CD4-positive, alpha-beta T cell (primary cell): ENCODE measurements around the gene ZNF471. TPM values are rescaled to one million over a fixed set of nuclear protein-coding genes. Genes with fewer than 3 reads are reported as not detected.

Experiments
- ATAC-seq: fragments of 200-7000 bp; cut with Tn5 transposase; one replicate; pipeline ENCODE4 v1.10.0; 2022; ENCODE audit warnings: mild to moderate bottlenecking; ENCODE audit not compliant: poor library complexity
- CTCF ChIA-PET: fragments of 350-600 bp; sonication (Branson Sonifier 250); formaldehyde crosslinking; loops from one replicate; lab custom pipeline; 2021; ENCODE audit warnings: antibody characterized with exemption, inconsistent platforms; lab: Charles Lee
- POLR2A ChIA-PET: fragments of 350-600 bp; sonication (Branson Sonifier 250); formaldehyde crosslinking; loops from one replicate; lab custom pipeline; 2021; ENCODE audit warnings: antibody characterized with exemption, inconsistent platforms; lab: Charles Lee
- DNase-seq, 14 experiments: peaks; one replicate each; pipeline ENCODE4 v3.0.0-alpha.2; 2013 to 2020; ENCODE audit warnings: mixed read lengths in 2 of 14
- H3K27ac ChIP-seq, 2 donors: one replicate each; pipeline versions ENCODE4 v1.5.1 to v1.7.0; 2013; ENCODE audit warnings: low read length in 2 of 2, low read depth in 1 of 2, mild to moderate bottlenecking in 1 of 2
- H3K27me3 ChIP-seq, 2 experiments: 1 replicate in 1 of 2; 2 replicates in 1 of 2; pipeline versions ENCODE4 v1.6.1 to v1.7.0; 2013; ENCODE audit warnings: low read length in 2 of 2, control low read depth in 1 of 2, mild to moderate bottlenecking in 1 of 2, moderate library complexity in 1 of 2; ENCODE audit not compliant: insufficient read depth in 2 of 2, control insufficient read depth in 1 of 2
- H3K36me3 ChIP-seq: one replicate; pipeline ENCODE4 v1.6.1; 2013; ENCODE audit warnings: low read length, control low read depth; ENCODE audit not compliant: insufficient read depth
- H3K4me1 ChIP-seq: one replicate; pipeline ENCODE4 v1.6.1; 2013; ENCODE audit warnings: low read length, control low read depth; ENCODE audit not compliant: insufficient read depth
- H3K4me3 ChIP-seq: one replicate; pipeline ENCODE4 v1.5.1; 2013; ENCODE audit warnings: mild to moderate bottlenecking, low read length, moderate library complexity
- H3K9me3 ChIP-seq, 2 experiments: 1 replicate in 1 of 2; 2 replicates in 1 of 2; pipeline versions ENCODE4 v1.6.1 to v1.7.0; 2013; ENCODE audit warnings: low read length in 2 of 2, mild to moderate bottlenecking in 2 of 2, control low read depth in 1 of 2, moderate library complexity in 1 of 2; ENCODE audit not compliant: control insufficient read depth in 1 of 2, insufficient read depth in 1 of 2
- H3K27ac Mint-ChIP-seq: one replicate; pipeline ENCODE4 v1.8.0; 2020; ENCODE audit warnings: mixed read lengths
- H3K27me3 Mint-ChIP-seq: one replicate; pipeline ENCODE4 v1.8.0; 2021; ENCODE audit warnings: mixed read lengths
- H3K36me3 Mint-ChIP-seq: one replicate; pipeline ENCODE4 v1.8.0; 2021; ENCODE audit warnings: low read depth, mixed read lengths
- H3K4me1 Mint-ChIP-seq: one replicate; pipeline ENCODE4 v1.8.0; 2021; ENCODE audit warnings: low read depth, mixed read lengths
- H3K4me3 Mint-ChIP-seq: one replicate; pipeline ENCODE4 v1.8.0; 2020; ENCODE audit warnings: mild to moderate bottlenecking, mixed read lengths
- H3K9me3 Mint-ChIP-seq: one replicate; pipeline ENCODE4 v1.8.0; 2020; ENCODE audit warnings: mixed read lengths
- intact Hi-C, 2 experiments: fragments of 100-400 bp; cut with DNase I in 1 of 2; cut with micrococcal nuclease in 1 of 2; formaldehyde crosslinking; loops; one replicate each; pipeline versions ENCODE4 v1.15.1 to v1.9.0; 2023 to 2025; cut with DNase I, micrococcal nuclease
- polyA plus RNA-seq, 2 donors: library from polyadenylated mRNA; unstranded; fragments of 120-200 nt; gene quantifications; one replicate each; pipeline ENCODE4 v1.2.1, GENCODE V29; 2013
- total RNA-seq, 174 experiments: library from RNA in 2 of 174; stranded (reverse) in 2 of 174; gene quantifications; one replicate each; pipeline ENCODE4 v1.2.3 and lab custom pipeline; 2021 to 2026
- TF ChIP-seq, protein P1 (sequence below): fragments of 200-600 bp; IDR thresholded peaks from one replicate; pipeline ENCODE4 v1.8.0; 2022; ENCODE audit warnings: antibody characterized with exemption, mild to moderate bottlenecking

Gene ZNF471
- 1 to 10 TPM; 2.2 to 2.5 TPM for total RNA-seq
- 0.16 TPM for polyA plus RNA-seq (2013, experiment 1 of 2)
- 0.50 TPM for polyA plus RNA-seq (2013, experiment 2 of 2)
- total RNA-seq (lab: John Stamatoyannopoulos, UW), result 0.07 to 6.8 (median 1.3) reads per million in 172 experiments

- Mint-ChIP-seq H3K4me1 (no peaks in the 10 kb centered on the region), H3K27ac (no peak within 1 kb of the TSS), H3K4me3 (no peak within 1 kb of the TSS), H3K36me3 (peaks cover 19% of the 10 kb centered on the region), H3K27me3 (no peaks in the 10 kb centered on the region), H3K9me3 (peaks cover 17% of the 10 kb centered on the region)
- peak; percentile 65 to 95 (median 76) for DNase-seq
- intact Hi-C loops, result loop anchor here in 1 of 2 experiments (2.0 to 5.0 kb wide), 2 partner anchors 29 to 115 kb away; partner anchors contain the start of gene ZNF582
- ChIA-PET POLR2A (interaction anchor here (1.1 to 1.4 kb wide), 2 partner anchors 87 to 193 kb away, joined by 3 to 4 read pairs; partner anchors contain the start of genes ZNF71 and ZSCAN5A), CTCF (no interaction called here)
- H3K27me3 ChIP-seq, result peaks cover 9 to 25% of the 10 kb centered on the region in 2 experiments
- peak within 1 kb of the TSS; percentile 42 for H3K4me3 ChIP-seq
- H3K27ac ChIP-seq, result peak within 1 kb of the TSS in 1 of 2 donors; percentile 77
- peaks cover 35 to 74% of the 10 kb centered on the region in 2 experiments for H3K9me3 ChIP-seq
- ATAC-seq, result peak; percentile 98
- no peaks in the 10 kb centered on the region for H3K36me3 ChIP-seq
- peaks cover 11% of the 10 kb centered on the region for H3K4me1 ChIP-seq
- TF ChIP-seq, protein P1, sequence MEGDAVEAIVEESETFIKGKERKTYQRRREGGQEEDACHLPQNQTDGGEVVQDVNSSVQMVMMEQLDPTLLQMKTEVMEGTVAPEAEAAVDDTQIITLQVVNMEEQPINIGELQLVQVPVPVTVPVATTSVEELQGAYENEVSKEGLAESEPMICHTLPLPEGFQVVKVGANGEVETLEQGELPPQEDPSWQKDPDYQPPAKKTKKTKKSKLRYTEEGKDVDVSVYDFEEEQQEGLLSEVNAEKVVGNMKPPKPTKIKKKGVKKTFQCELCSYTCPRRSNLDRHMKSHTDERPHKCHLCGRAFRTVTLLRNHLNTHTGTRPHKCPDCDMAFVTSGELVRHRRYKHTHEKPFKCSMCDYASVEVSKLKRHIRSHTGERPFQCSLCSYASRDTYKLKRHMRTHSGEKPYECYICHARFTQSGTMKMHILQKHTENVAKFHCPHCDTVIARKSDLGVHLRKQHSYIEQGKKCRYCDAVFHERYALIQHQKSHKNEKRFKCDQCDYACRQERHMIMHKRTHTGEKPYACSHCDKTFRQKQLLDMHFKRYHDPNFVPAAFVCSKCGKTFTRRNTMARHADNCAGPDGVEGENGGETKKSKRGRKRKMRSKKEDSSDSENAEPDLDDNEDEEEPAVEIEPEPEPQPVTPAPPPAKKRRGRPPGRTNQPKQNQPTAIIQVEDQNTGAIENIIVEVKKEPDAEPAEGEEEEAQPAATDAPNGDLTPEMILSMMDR, result no peak
Measured at GRCh38 chr19:56507446-56508289, at the start of gene ZNF471. ZNF471 (plus strand) TSS chr19:56507855; CDS start chr19:56511572, 3,717 bp downstream.

DNA sequence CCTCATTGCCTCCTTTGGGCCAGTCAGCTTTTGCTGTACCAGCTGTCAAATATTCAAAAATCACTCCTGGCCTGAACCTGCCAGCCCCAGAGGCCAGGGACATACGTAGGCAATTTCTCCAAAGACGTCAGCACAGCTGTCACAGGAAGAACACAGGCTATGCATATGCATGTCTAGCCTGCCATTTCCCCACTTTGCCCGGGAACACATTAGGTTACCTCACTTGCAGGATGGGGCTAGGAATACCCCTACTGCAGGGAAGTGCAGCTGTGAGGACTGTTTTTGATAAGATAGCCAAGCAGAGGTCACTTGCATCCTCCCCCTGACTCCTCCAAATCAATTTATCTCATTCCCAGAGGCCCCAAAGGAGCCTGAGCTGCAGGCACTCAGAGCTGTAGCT is 33.3 kb upstream of the ZNF471 start:
- Histone ChIP-seq H3K27ac (no peak overlapping the region), H3K9me3 (peaks cover 67 to 86% of the 10 kb centered on the region in 2 experiments), H3K36me3 (no peaks in the 10 kb centered on the region), H3K27me3 (peaks cover 6 to 23% of the 10 kb centered on the region in 2 experiments), H3K4me3 (no peak overlapping the region), H3K4me1 (peaks cover 3% of the 10 kb centered on the region)
- Mint-ChIP-seq H3K36me3 (peaks cover 89% of the 10 kb centered on the region), H3K27me3 (peaks cover 22% of the 10 kb centered on the region), H3K9me3 (peaks cover 19% of the 10 kb centered on the region), H3K4me1 (peaks cover 18% of the 10 kb centered on the region), H3K4me3 (no peak overlapping the region), H3K27ac (no peak overlapping the region)
- no peak for ATAC-seq
- POLR2A ChIA-PET, result no interaction called here
- CTCF ChIA-PET, result no interaction called here
- no peak for DNase-seq
- TF ChIP-seq, protein P1, result no peak
- intact Hi-C loops, result no loop called here

DNA sequence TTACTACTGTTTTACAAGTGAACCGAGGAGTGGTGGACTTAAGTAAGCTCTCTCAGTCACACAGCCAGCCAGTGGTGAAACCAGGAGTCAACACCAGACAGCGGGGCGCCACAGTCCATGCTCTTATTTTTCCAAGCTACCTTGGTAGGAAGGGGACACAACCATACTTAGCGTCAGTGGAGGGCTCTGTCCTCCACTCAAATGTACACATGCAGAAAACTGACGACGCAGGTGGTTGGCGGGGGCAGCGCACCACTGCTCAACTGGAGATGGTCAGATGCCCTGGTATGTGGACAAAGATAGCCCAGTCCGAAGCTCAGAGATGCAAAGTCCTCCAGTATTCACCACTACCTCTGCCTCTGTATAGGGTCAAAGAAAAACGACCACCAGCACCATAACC is 31.6 kb upstream of the ZNF471 start:
- Histone ChIP-seq H3K36me3 (no peaks in the 10 kb centered on the region), H3K4me3 (no peak overlapping the region), H3K4me1 (peaks cover 3% of the 10 kb centered on the region), H3K9me3 (peaks cover 64 to 83% of the 10 kb centered on the region in 2 experiments), H3K27ac (no peak overlapping the region), H3K27me3 (peaks cover 9 to 23% of the 10 kb centered on the region in 2 experiments)
- TF ChIP-seq, protein P1, result no peak
- intact Hi-C loops, result loop anchor here in 1 of 2 experiments (1.0 to 5.0 kb wide), 2 partner anchors 72 to 116 kb away; partner anchors contain the start of gene ZNF583
- Mint-ChIP-seq H3K27me3 (peaks cover 30% of the 10 kb centered on the region), H3K4me3 (no peak overlapping the region), H3K4me1 (peaks cover 18% of the 10 kb centered on the region), H3K9me3 (peaks cover 23% of the 10 kb centered on the region), H3K36me3 (peaks cover 79% of the 10 kb centered on the region), H3K27ac (peak overlapping the region; percentile 91)
- ChIA-PET CTCF (no interaction called here), POLR2A (no interaction called here)
- no peak for DNase-seq
- no peak for ATAC-seq
